Amniotic epithelial cell (primary cell): Measurements from ENCODE around the gene BNC2.
A peak's percentile ranks its signal among the peaks of the same experiment; 100 is the strongest.
"Not testable (repeated sequence)": the region's sequence is repeated elsewhere in the genome, so short reads cannot be mapped to it uniquely, and the experiment has no call there.

Source experiments
- DNase-seq: peaks from one replicate; pipeline ENCODE4 v3.0.0-alpha.2; 2010; ENCODE audit warnings: low read depth

BNC2 gene

DNA sequence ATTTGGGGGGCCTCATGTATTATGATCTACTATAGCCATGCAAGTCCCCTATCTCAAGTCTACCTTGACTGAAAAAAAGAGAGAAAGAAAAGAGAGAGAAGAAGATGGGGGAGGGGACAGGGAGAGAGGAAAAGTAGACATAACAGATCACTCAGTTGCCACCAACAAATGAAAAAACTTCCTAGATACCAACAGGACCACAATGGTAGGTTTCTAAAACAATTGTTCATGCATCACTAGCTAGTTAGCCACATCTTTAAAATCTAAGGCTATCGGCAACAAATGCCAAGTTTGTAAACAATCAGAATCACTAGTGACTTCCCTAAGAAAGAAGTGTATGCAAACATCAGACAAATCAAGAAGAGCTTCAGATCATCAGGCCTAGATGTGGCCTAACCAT, 328.2 kb downstream of the BNC2 start:
- no peak for DNase-seq

GRCh38 chr9:16540743-16541613, 329.5 kb downstream of the BNC2 start:
- DNase-seq: no peak

DNA sequence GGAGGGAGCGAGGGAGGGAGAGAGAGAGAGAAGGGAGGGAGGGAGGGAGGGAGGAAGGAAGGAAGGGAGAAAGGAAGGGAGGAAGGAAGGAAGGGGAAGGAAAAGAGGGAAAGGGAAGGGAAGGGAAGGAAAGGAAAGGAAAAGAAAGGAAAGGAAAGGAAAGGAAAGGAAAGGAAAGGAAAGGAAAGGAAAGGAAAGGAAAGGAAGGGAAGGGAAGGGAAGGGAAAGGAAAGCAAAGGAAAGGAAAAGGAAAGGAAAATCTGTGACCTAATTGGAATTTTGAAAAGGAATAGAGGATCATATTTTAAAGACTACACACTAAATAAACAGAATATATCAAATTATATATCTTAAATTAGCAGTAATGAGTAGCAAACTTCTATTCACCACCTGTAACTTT, 330.8 kb downstream of the BNC2 start:
- not testable (repeated sequence) for DNase-seq

GRCh38 chr9:16535555-16535954, 334.9 kb downstream of the BNC2 start:
- no peak for DNase-seq

DNA sequence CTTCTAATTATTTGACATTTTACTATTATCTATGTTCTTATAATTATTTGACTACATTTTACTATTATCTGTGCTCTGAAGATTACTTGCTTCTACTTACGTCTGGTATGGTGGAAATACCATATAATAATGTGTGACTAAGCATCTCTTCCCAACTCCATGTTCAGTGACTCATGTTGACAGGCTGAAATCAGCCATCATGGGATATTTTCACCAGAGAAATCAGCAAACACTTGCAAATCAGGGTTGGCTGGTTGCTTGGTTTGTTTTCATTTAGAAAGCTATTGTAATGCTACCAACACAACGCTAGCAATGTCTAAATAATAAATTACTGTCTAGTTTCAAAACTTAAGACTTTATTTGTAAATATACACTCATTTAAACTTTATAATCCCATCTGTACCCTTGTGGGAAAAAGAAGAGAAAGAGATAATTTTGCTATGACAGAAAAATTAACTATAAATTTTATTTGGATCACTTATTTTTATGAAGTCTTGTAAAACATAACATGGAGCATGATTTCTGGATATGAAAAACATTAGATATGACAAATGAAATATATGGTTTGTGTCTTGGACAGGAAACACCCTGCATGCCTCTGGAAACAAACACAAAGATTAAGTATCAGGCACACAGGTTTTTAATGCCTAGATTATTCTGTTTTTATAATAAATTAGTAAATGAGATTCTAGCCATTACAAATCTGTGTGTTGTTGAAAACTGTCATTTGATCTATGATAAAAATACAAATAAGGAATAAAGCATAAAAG, 337.6 kb downstream of the BNC2 start:
- peak; percentile 94 for DNase-seq

GRCh38 chr9:16532272-16532671, 338.2 kb downstream of the BNC2 start:
- DNase-seq: no peak

GRCh38 chr9:16530669-16531642, 339.5 kb downstream of the BNC2 start:
- peak; percentile 98 for DNase-seq

GRCh38 chr9:16527573-16527972, 342.9 kb downstream of the BNC2 start:
- DNase-seq: no peak

GRCh38 chr9:16526380-16526779, 344.1 kb downstream of the BNC2 start:
- DNase-seq: peak; percentile 84

DNA sequence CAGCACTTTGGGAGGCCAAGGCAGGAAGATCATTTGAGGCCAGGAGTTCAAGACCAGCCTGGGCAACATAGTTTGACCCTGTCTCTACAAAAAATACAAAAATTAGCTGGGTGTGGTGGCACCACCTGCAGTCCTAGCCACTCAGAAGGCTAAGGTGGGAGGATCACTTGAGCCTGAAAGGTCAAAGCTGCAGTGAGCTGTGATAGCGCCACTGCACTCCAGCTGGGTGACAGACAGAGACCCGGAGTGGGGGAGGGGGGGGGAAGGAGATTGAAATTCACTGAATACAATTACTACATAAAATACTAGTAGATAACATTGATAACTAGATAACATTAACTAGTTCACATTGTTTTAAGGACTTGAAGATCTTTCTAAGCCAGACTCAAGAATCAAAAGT, 345.6 kb downstream of the BNC2 start:
- DNase-seq: no peak

DNA sequence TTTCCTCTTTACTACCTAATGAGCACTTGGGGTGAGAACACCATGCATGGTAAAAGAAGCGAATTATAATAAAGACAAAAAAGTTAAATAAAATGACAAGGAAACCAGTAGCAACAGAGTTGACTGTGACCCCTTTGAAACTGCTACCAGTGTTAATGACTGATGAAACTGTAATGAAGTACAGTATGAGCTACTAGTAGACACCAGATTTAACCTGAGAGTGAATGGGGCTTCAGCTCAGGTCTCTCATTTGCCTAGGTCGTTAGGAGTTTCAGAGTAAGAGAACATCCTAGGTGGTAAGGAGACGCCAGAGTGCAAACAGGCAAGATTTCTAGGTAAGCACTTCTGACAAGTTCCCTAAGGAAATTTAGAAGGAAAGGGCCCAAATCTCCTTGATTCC, 346.4 kb downstream of the BNC2 start:
- no peak for DNase-seq

GRCh38 chr9:16521868-16522411, 348.5 kb downstream of the BNC2 start:
- peak; percentile 90 for DNase-seq

GRCh38 chr9:16519001-16519400, 351.5 kb downstream of the BNC2 start:
- DNase-seq: no peak

DNA sequence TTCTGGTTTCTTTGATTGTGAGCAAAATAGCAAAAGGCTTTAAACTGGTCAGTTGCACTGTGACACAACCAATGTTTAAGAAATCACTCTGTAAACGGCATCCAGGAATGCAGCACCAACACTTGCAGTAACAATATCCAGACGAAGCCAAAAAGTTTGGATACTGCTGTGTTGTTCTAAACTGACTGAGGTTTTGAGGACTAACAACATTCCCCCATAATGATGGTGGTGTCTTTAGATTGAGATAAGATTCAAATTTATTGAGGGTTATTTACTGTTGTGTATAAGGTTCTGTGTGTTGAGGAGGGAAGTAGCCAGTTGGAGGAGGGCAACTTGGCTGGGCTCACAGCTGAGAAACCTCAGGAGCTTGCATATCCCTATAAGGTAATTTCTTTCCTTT, 353.6 kb downstream of the BNC2 start:
- DNase-seq: peak; percentile 96

DNA sequence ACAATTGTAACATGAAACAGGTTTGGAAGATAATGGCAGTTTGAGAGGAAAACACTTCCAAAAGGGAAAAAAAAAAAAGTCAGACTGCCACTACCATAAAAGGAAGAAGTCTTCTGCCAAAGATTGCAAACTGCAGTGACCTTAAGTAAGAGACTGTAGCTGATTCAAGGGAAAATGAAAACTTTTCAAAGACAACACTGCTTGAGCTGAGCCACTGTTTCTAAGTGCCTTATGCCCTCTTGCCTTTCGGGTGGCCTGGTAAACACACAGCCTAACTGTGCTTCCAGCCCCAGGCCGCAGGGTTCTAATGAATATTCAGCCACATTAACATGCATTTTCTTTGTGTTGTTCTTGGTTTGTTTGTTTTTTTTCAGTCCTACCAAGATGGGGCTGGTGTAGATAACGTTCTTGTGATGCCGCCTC, 354.6 kb downstream of the BNC2 start:
- DNase-seq: peak; percentile 88

DNA sequence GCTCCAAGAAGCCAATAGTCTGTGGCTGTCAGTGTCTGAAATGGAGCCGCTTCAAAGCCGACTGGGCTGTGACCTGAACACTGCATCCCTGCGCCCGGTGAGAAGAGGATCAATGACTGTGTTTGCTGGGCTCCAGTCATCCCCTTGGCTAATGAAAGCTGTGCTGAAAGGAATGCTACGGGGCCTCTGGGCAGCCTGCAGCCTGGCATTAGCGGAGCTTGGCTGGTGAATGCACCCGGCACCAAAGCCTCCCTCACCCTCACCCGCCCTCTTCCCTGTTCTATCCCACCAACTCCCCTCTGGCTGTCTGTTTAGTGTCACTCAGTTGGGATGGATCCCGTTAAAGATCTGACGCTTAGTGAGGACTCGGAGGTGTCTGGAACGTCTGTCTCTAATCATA, 355.3 kb downstream of the BNC2 start:
- DNase-seq: peak; percentile 58

DNA sequence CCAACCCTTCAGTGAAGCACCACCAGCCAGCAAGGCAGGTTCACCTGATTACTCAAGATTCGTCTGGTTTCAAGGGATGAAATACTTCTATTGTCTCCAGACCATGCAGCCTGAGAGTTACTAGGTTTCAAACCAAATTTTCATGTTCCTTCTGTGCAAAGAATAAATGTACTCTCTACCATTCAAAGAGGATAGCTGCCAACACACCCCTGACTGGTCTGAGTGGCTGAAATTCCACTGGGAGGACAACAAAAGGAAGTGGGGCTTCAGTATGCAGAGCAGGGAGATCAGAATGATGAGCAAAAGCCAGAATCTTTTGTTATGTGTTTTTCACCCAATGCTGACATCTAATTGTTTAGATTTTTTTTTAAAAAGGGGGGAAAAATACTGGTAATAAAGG, 356.3 kb downstream of the BNC2 start:
- DNase-seq: no peak

- DNase-seq: no peak
These were observed 358.2 kb downstream of the BNC2 start for GRCh38 chr9:16512281-16512680.

- DNase-seq: no peak
These were observed 360.0 kb downstream of the BNC2 start for GRCh38 chr9:16510482-16510881.

DNA sequence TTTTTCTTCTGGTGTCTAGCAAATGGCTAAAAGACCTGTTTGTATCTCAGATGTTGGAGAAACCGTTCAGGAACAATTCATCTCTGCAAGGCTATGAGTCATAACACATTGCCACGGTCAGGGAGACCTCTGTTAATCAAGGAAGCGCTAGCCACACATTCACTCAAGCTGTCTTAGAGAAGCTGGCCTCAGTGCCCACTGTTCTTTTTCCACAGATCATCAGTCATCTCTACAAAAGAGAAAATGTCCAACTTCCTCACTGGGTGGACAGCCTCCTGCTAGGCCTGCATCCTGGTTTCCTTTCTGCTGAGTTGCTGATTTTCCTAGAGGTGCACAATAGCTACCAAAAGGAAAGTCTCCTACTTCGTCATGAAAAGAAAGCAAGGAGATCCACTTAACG, 360.5 kb downstream of the BNC2 start:
- peak; percentile 98 for DNase-seq

- peak; percentile 97 for DNase-seq
These were observed 365.3 kb downstream of the BNC2 start for GRCh38 chr9:16505199-16505598.

DNA sequence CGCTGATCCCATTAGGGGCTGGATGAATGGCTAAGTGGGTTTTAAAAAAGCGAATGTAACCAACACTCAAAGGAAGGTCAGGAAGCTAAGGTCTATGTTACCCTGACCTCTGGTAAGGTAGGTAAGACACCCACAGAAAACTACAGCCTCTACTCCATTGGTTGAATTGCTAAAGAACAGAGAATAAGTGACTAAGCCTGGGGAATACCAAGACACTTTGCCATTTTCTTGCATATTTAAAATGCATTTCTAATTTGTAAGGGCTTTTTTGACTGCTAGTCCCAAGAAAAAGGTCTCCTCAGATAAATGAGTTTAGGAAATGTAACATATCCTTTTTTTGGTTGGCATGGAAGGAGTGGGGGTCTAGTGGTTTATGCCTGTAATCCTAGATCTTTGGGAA, 368.7 kb downstream of the BNC2 start:
- DNase-seq: peak; percentile 33
